Limb (tissue), 2 donors: ENCODE results near the gene FDX1.

Source experiments
- DNase-seq, 2 donors: peaks; one replicate each; pipeline ENCODE4 v3.0.0-alpha.2; 2016; ENCODE audit errors: extremely low spot score in 2 of 2

FDX1 gene

GRCh38 chr11:110507328-110507727 is 77.6 kb downstream of the FDX1 start:
- DNase-seq = no peak

GRCh38 chr11:110508786-110509185 is 79.0 kb downstream of the FDX1 start:
- DNase-seq = no peak

GRCh38 chr11:110509472-110509871 is 79.7 kb downstream of the FDX1 start:
- no peak for DNase-seq

GRCh38 chr11:110512026-110512425 is 82.3 kb downstream of the FDX1 start:
- no peak for DNase-seq

GRCh38 chr11:110513259-110513801 is 83.6 kb downstream of the FDX1 start:
- DNase-seq = peak; percentile 60 to 62

GRCh38 chr11:110513846-110514437 is 84.2 kb downstream of the FDX1 start:
- DNase-seq = peak; percentile 52 to 55
